Parathyroid adenoma (tissue), 2 donors: Measurements from ENCODE around the gene SYT2.

ENCODE experiments used
- H2AFZ ChIP-seq: fragments of 300-600 bp; sonication (generic); one replicate; pipeline ENCODE4 v1.7.0; 2017; ENCODE audit warnings: antibody characterized with exemption, mild to moderate bottlenecking
- H3K27ac ChIP-seq: fragments of 300-600 bp; sonication (generic); one replicate; pipeline ENCODE4 v1.7.0; 2017
- H3K27me3 ChIP-seq: fragments of 300-600 bp; sonication (generic); one replicate; pipeline ENCODE4 v1.7.0; 2017; ENCODE audit warnings: low read length; ENCODE audit not compliant: control insufficient read depth, insufficient read depth
- H3K36me3 ChIP-seq: fragments of 300-600 bp; sonication (generic); one replicate; pipeline ENCODE4 v1.7.0; 2017; ENCODE audit warnings: low read length; ENCODE audit not compliant: control insufficient read depth, insufficient read depth
- H3K4me1 ChIP-seq: fragments of 300-600 bp; sonication (generic); one replicate; pipeline ENCODE4 v1.7.0; 2017; ENCODE audit warnings: control low read depth
- H3K4me2 ChIP-seq: fragments of 300-600 bp; sonication (generic); one replicate; pipeline ENCODE4 v1.7.0; 2017; ENCODE audit warnings: low read length
- H3K4me3 ChIP-seq: fragments of 300-600 bp; sonication (generic); one replicate; pipeline ENCODE4 v1.7.0; 2017; ENCODE audit warnings: low read depth, low read length
- H3K79me2 ChIP-seq: fragments of 300-600 bp; sonication (generic); one replicate; pipeline ENCODE4 v1.7.0; 2017; ENCODE audit warnings: control low read depth
- H3K9ac ChIP-seq: fragments of 300-600 bp; sonication (generic); one replicate; pipeline ENCODE4 v1.7.0; 2017; ENCODE audit warnings: mild to moderate bottlenecking
- H3K9me3 ChIP-seq: fragments of 300-600 bp; sonication (generic); one replicate; pipeline ENCODE4 v1.7.0; 2017; ENCODE audit warnings: low read length; ENCODE audit not compliant: control insufficient read depth
- CTCF ChIP-seq: fragments of 300-600 bp; sonication (generic); IDR thresholded peaks from one replicate; pipeline ENCODE4 v1.7.0; 2017; ENCODE audit warnings: antibody characterized with exemption, mild to moderate bottlenecking
- donor health status: primary hyperparathyroidism.

Gene SYT2

GRCh38 chr1:202588503-202589189, 121.6 kb downstream of the SYT2 start:
- no peak for TF ChIP-seq CTCF
- no peak overlapping the region for H3K9ac ChIP-seq
- H3K4me1 ChIP-seq = peaks cover 36% of the 10 kb centered on the region

GRCh38 chr1:202587859-202588485, 122.3 kb downstream of the SYT2 start:
- Histone ChIP-seq H3K9me3 (no peaks in the 10 kb centered on the region), H3K4me1 (peaks cover 36% of the 10 kb centered on the region), H3K4me3 (no peak overlapping the region), H3K4me2 (peak overlapping the region; percentile 26), H3K27ac (peak overlapping the region; percentile 84), H3K79me2 (no peaks in the 10 kb centered on the region), H3K9ac (no peak overlapping the region), H3K36me3 (no peaks in the 10 kb centered on the region), H3K27me3 (no peaks in the 10 kb centered on the region), H2AFZ (no peak overlapping the region)
- TF ChIP-seq CTCF = no peak

More at GRCh38 chr1:202588503-202589189, 121.6 kb downstream of the SYT2 start:
- Histone ChIP-seq H3K27me3 (no peaks in the 10 kb centered on the region), H3K9me3 (no peaks in the 10 kb centered on the region), H3K36me3 (no peaks in the 10 kb centered on the region), H3K4me3 (no peak overlapping the region), H3K4me2 (peak overlapping the region; percentile 52), H3K27ac (peak overlapping the region; percentile 84), H3K79me2 (no peaks in the 10 kb centered on the region), H2AFZ (no peak overlapping the region)

GRCh38 chr1:202586871-202587270, 123.4 kb downstream of the SYT2 start:
- peaks cover 36% of the 10 kb centered on the region for H3K4me1 ChIP-seq
- H3K9ac ChIP-seq = no peak overlapping the region
- no peak for TF ChIP-seq CTCF
- H3K79me2 ChIP-seq = no peaks in the 10 kb centered on the region
- H3K27me3 ChIP-seq = no peaks in the 10 kb centered on the region
- H3K36me3 ChIP-seq = no peaks in the 10 kb centered on the region
- peak overlapping the region; percentile 61 for H3K27ac ChIP-seq
- H3K4me3 ChIP-seq = no peak overlapping the region
- no peak overlapping the region for H3K4me2 ChIP-seq
- H3K9me3 ChIP-seq = no peaks in the 10 kb centered on the region
- H2AFZ ChIP-seq = no peak overlapping the region

- H2AFZ ChIP-seq = no peak overlapping the region
- H3K79me2 ChIP-seq = no peaks in the 10 kb centered on the region
- no peaks in the 10 kb centered on the region for H3K9me3 ChIP-seq
- H3K4me3 ChIP-seq = no peak overlapping the region
- H3K4me2 ChIP-seq = no peak overlapping the region
- no peak overlapping the region for H3K9ac ChIP-seq
- TF ChIP-seq CTCF = no peak
- no peaks in the 10 kb centered on the region for H3K27me3 ChIP-seq
- H3K4me1 ChIP-seq = peaks cover 36% of the 10 kb centered on the region
- H3K36me3 ChIP-seq = no peaks in the 10 kb centered on the region
- H3K27ac ChIP-seq = peak overlapping the region; percentile 61
Measured at GRCh38 chr1:202586018-202586821, 124.0 kb downstream of the SYT2 start.
